ENCODE results near the gene LGALS13.
"Not testable (repeated sequence)": the region's sequence is repeated elsewhere in the genome, so short reads cannot be mapped to it uniquely, and the experiment has no call there.

The LGALS13 gene

GRCh38 chr19:39617745-39618144 is 15.4 kb downstream of the LGALS13 start:
- DNase-seq (ENCODE audit: low read depth), result no peak

- no peak for DNase-seq (ENCODE audit: low read depth)
These were observed 21.6 kb downstream of the LGALS13 start for GRCh38 chr19:39623946-39624345.

GRCh38 chr19:39627631-39628030 is 25.3 kb downstream of the LGALS13 start:
- DNase-seq (ENCODE audit: low read depth), result not testable (repeated sequence)

- no peak for DNase-seq (ENCODE audit: low read depth)
These were observed 28.9 kb downstream of the LGALS13 start for GRCh38 chr19:39631178-39631577.

- DNase-seq (ENCODE audit: low read depth), result no peak
These were observed 29.3 kb downstream of the LGALS13 start for GRCh38 chr19:39631626-39632025.

- no peak for DNase-seq (ENCODE audit: low read depth)
These were observed 35.6 kb downstream of the LGALS13 start for GRCh38 chr19:39637891-39638290.

GRCh38 chr19:39641773-39642172 is 39.4 kb downstream of the LGALS13 start:
- DNase-seq (ENCODE audit: low read depth), result no peak

GRCh38 chr19:39643591-39643990 is 41.3 kb downstream of the LGALS13 start:
- DNase-seq (ENCODE audit: low read depth), result no peak

GRCh38 chr19:39645800-39646411 is 43.6 kb downstream of the LGALS13 start:
- DNase-seq (ENCODE audit: low read depth), result no peak

GRCh38 chr19:39647918-39648317 is 45.6 kb downstream of the LGALS13 start:
- no peak for DNase-seq (ENCODE audit: low read depth)

GRCh38 chr19:39655613-39656012 is 53.3 kb downstream of the LGALS13 start, which contains the start of gene LGALS16:
TSS of gene LGALS16 (plus strand) at chr19:39655913. CDS start at chr19:39655962, 49 bp downstream.
- DNase-seq (ENCODE audit: low read depth), result no peak
